ENCODE results near the gene ZPBP2.
A peak's percentile ranks its signal among the peaks of the same experiment; 100 is the strongest.
"Not testable (repeated sequence)": the region's sequence is repeated elsewhere in the genome, so short reads cannot be mapped to it uniquely, and the experiment has no call there.

Gene ZPBP2

DNA sequence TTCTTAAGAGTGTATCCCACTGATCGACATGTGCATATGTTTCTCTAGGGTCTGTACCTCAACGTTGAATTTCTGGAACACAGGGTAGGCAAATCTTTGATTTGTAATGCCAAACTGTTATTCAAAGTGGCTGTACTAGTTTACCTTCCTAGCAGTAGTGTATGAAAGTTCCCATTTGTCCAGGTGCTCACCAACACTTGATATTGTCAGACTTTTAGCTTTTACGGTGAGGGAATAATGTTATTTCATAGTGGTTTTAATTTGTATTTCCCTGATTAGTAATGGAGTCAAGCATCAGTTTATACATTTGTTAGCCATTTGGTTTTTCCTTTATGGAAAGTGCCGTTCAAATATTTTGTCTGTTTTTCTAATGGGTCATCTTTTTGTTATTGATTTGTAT is 30.1 kb downstream of the ZPBP2 start:
- no peak overlapping the region for H3K4me3 ChIP-seq (ENCODE audit: low read depth, low read length)
- no peak for DNase-seq (ENCODE audit: low read depth)
- TF ChIP-seq MYC (IDR thresholded peaks at IDR 0.05; ENCODE audit: low read depth, low read length) (no peak), POLR2A (IDR thresholded peaks at IDR 0.05; ENCODE audit: extremely low read depth, insufficient read length) (no peak)
- TF ChIP-seq, protein P1, sequence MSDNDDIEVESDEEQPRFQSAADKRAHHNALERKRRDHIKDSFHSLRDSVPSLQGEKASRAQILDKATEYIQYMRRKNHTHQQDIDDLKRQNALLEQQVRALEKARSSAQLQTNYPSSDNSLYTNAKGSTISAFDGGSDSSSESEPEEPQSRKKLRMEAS (IDR thresholded peaks at IDR 0.05; ENCODE audit: low read depth, low read length), result no peak
- TF ChIP-seq, protein P2, sequence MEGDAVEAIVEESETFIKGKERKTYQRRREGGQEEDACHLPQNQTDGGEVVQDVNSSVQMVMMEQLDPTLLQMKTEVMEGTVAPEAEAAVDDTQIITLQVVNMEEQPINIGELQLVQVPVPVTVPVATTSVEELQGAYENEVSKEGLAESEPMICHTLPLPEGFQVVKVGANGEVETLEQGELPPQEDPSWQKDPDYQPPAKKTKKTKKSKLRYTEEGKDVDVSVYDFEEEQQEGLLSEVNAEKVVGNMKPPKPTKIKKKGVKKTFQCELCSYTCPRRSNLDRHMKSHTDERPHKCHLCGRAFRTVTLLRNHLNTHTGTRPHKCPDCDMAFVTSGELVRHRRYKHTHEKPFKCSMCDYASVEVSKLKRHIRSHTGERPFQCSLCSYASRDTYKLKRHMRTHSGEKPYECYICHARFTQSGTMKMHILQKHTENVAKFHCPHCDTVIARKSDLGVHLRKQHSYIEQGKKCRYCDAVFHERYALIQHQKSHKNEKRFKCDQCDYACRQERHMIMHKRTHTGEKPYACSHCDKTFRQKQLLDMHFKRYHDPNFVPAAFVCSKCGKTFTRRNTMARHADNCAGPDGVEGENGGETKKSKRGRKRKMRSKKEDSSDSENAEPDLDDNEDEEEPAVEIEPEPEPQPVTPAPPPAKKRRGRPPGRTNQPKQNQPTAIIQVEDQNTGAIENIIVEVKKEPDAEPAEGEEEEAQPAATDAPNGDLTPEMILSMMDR (IDR thresholded peaks at IDR 0.05; ENCODE audit: low read depth, low read length), result no peak

DNA sequence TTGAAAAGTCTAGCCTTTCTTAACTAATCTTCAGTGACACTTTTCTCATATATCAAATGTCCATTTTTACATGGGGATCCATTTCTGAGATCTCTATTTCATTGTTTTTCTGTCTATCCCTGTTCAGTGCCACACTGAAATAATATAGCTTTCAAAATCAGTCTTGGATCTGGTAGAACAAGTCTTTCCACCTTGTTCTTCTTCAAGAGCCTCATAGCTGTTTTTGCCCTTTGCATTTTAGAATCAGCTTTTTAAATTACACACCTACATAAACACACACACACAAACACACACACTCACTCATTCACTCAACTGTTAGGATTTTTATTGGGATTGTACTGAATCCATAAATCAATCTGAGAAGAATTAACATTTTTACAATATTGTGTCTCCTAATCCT is 31.2 kb downstream of the ZPBP2 start:
- no peak for DNase-seq (ENCODE audit: low read depth)
- TF ChIP-seq, protein P1 (IDR thresholded peaks at IDR 0.05; ENCODE audit: low read depth, low read length), result no peak
- TF ChIP-seq POLR2A (IDR thresholded peaks at IDR 0.05; ENCODE audit: extremely low read depth, insufficient read length) (no peak), MYC (IDR thresholded peaks at IDR 0.05; ENCODE audit: low read depth, low read length) (no peak)

DNA sequence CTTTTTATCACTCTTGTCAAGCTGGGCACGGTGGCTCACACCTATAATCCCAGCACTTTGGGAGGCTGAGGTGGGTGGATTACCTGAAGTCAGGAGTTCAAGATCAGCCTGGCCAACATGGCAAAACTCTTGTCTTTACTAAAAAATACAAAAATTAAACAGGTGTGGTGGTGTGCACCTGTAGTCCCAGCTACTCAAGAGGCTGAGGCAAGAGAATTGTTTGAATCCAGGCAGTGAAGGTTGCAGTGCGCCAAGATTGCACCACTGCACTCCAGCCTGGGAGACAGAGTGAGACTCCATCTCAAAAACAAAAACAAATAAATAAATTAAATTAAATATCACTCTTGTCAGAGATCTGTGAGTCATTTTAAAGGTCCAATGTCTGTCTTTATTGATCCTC is 34.0 kb downstream of the ZPBP2 start:
- not testable (repeated sequence) for H3K4me3 ChIP-seq (ENCODE audit: low read depth, low read length); DNase-seq (ENCODE audit: low read depth)

More for the DNA sequence above, 31.2 kb downstream of the ZPBP2 start:
- no peak overlapping the region for H3K4me3 ChIP-seq (ENCODE audit: low read depth, low read length)

DNA sequence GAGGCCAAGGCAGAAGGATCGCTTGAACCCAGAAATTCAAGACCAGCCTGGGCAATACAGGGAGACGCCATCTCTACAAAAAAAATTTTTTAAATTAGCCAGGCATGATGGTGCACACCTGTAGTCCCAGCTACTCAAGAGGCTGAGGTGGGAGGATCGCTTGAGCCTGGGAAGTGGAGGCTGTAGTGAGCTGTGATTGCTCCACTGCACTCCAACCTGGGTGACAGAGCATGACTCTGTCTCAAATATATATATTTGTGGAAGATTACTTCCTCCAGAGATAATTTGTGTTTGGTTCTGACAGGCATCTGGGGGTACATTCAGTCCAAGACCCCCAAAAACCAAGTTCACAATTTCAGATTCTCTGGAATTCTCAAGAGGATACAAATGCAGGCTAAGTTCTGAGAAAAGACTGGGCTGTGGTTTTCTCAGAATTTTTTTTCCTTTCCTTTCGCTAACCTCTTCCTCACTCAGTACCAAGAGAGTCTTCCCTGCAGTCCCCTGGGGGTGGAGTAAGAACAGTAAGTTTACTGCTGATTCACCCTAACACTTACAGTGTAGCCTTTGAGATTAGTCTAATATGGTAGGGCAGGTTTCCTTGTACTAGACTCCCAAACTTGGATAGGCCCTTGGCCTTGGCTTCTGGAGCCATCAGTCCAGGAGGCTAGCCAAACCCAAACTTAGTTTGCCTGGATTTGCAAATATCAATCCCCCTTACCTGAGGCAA is 35.3 kb downstream of the ZPBP2 start:
- TF ChIP-seq POLR2A (IDR thresholded peaks at IDR 0.05; ENCODE audit: extremely low read depth, insufficient read length), result no peak
- TF ChIP-seq, protein P1 (IDR thresholded peaks at IDR 0.05; ENCODE audit: low read depth, low read length), result no peak
- no peak for TF ChIP-seq MYC (IDR thresholded peaks at IDR 0.05; ENCODE audit: low read depth, low read length)
- TF ChIP-seq, protein P2 (IDR thresholded peaks at IDR 0.05; ENCODE audit: low read depth, low read length), result no peak

DNA sequence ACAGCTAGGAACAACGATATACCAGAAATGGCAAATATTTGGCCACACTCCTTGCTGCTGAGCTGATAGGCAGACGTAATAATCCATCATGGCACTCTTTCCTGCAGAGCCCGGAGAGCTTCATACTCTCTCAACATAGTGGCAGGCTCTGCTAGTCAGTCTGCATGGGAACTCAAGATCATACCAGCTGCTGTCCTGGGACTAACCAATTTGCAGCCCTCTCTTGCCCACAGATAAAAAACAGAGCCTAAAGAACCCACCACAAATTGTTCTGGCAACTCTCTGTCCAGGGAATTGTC is 36.9 kb downstream of the ZPBP2 start:
- TF ChIP-seq MYC (IDR thresholded peaks at IDR 0.05; ENCODE audit: low read depth, low read length) (no peak), POLR2A (IDR thresholded peaks at IDR 0.05; ENCODE audit: extremely low read depth, insufficient read length) (no peak)
- TF ChIP-seq, protein P2 (IDR thresholded peaks at IDR 0.05; ENCODE audit: low read depth, low read length), result no peak
- TF ChIP-seq, protein P1 (IDR thresholded peaks at IDR 0.05; ENCODE audit: low read depth, low read length), result no peak
- no peak for DNase-seq (ENCODE audit: low read depth)
- H3K4me3 ChIP-seq (ENCODE audit: low read depth, low read length), result no peak overlapping the region

More for the DNA sequence above, 35.3 kb downstream of the ZPBP2 start:
- H3K4me3 ChIP-seq (ENCODE audit: low read depth, low read length), result no peak overlapping the region
- DNase-seq (ENCODE audit: low read depth), result peak; percentile 81

DNA sequence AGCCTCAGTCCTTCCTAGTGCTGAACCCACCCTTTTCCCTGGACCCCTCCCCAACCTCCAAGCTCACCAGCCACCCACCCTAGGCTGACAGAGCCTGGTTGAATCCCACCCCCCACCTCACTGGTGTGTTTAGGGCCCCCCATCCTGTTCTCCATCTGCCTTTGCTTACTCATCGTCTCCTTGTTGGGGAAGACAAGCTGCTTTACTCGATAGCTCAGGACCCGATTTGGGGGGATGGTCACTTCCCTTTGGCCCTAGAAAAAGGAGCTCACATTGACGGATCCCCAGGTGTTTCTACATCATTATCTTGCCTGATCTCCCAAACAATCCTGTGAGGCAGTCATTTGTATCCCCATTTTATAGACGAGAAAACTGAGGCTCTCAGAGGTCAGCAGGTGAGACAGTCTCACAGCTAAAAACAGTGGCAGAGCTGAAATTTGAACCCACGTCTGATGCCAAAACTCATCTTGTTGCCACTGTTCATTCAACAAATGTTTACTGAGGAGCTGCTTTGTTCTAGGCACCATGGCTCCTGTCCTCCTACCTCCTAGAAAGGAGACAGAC is 40.9 kb downstream of the ZPBP2 start:
- DNase-seq (ENCODE audit: low read depth), result no peak
- no peak overlapping the region for H3K4me3 ChIP-seq (ENCODE audit: low read depth, low read length)
- TF ChIP-seq MYC (IDR thresholded peaks at IDR 0.05; ENCODE audit: low read depth, low read length) (no peak), POLR2A (IDR thresholded peaks at IDR 0.05; ENCODE audit: extremely low read depth, insufficient read length) (no peak)
- TF ChIP-seq, protein P2 (IDR thresholded peaks at IDR 0.05; ENCODE audit: low read depth, low read length), result no peak
- TF ChIP-seq, protein P1 (IDR thresholded peaks at IDR 0.05; ENCODE audit: low read depth, low read length), result no peak
